ENCODE results near the gene KCNJ13. TPM values are rescaled to one million over a fixed set of nuclear protein-coding genes. Genes with fewer than 3 reads are reported as not detected.

KCNJ13 gene
- total and polyA plus RNA-seq, 4 donors = 0.08 to 0.79 TPM; not detected in 2

DNA sequence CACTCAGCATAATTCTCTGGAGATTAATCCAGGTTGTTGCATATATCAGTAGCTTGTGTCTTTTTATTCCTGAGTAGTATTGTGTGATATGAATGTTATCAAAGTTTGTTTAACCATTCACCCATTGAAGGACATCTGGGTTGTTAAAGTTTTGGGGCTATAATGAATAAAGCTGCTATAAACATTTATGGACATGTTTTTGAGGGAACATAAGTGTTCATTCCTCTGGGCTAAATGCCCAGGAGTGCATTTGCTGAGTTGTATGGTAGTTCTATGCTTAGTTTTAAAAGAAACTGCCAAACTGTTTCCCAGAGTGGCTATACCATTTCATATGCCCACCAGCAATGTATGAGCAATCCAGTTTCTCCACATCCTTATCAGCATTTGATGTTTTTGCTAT, 21.8 kb upstream of the KCNJ13 start:
- H3K4me1 ChIP-seq (ENCODE audit: control insufficient read depth in 4 of 4, insufficient read depth in 4 of 4, low read length in 3 of 4) = peaks cover 0 to 1% (median 0%) of the 10 kb centered on the region in 4 donors
- no peak overlapping the region for H3K4me3 ChIP-seq (ENCODE audit: low read depth in 1 of 3, low read length in 3 of 3)
- H3K36me3 ChIP-seq (ENCODE audit: control insufficient read depth in 4 of 4, insufficient read depth in 3 of 4, low read depth in 1 of 4, low read length in 3 of 4) = peaks cover 7 to 37% (median 22%) of the 10 kb centered on the region in 4 donors

DNA sequence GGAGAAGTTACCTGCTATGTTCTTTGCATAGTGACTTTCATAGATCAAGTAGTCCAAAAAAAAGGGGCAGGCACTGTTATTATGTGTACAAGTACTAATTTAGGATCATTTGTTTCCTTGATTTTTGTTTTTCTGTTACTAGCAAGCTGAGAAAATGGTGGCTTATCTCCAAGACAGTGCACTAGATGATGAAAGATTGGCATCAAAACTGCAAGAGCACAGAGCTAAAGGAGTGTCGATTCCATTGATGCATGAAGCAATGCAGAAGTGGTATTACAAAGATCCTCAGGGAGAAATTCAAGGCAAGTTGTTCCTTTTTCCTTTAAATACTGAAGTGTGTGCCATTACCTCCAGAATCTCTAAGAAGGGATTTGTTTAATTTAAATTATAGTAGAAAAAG, 19.6 kb upstream of the KCNJ13 start:
- Histone ChIP-seq H3K4me1 (ENCODE audit: control insufficient read depth in 4 of 4, insufficient read depth in 4 of 4, low read length in 3 of 4) (peaks cover 0 to 1% (median 0%) of the 10 kb centered on the region in 4 donors), H3K27me3 (ENCODE audit: control insufficient read depth in 4 of 4, insufficient read depth in 4 of 4, low read length in 3 of 4) (no peaks in the 10 kb centered on the region), H3K4me3 (ENCODE audit: low read depth in 1 of 3, low read length in 3 of 3) (no peak overlapping the region), H3K9me3 (ENCODE audit: control insufficient read depth in 4 of 4, low read length in 3 of 4) (no peaks in the 10 kb centered on the region), H3K9ac (ENCODE audit: low read depth in 1 of 2, low read length in 2 of 2) (no peak overlapping the region), H3K27ac (ENCODE audit: low read depth in 1 of 2, low read length in 2 of 2) (no peak overlapping the region), H3K36me3 (ENCODE audit: control insufficient read depth in 4 of 4, insufficient read depth in 3 of 4, low read depth in 1 of 4, low read length in 3 of 4) (peaks cover 2 to 60% (median 38%) of the 10 kb centered on the region in 4 donors)
- TF ChIP-seq, protein P1, sequence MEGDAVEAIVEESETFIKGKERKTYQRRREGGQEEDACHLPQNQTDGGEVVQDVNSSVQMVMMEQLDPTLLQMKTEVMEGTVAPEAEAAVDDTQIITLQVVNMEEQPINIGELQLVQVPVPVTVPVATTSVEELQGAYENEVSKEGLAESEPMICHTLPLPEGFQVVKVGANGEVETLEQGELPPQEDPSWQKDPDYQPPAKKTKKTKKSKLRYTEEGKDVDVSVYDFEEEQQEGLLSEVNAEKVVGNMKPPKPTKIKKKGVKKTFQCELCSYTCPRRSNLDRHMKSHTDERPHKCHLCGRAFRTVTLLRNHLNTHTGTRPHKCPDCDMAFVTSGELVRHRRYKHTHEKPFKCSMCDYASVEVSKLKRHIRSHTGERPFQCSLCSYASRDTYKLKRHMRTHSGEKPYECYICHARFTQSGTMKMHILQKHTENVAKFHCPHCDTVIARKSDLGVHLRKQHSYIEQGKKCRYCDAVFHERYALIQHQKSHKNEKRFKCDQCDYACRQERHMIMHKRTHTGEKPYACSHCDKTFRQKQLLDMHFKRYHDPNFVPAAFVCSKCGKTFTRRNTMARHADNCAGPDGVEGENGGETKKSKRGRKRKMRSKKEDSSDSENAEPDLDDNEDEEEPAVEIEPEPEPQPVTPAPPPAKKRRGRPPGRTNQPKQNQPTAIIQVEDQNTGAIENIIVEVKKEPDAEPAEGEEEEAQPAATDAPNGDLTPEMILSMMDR (IDR thresholded peaks at IDR 0.05; ENCODE audit: low read depth, low read length, missing input control) = no peak
- TF ChIP-seq FOXA1 (IDR thresholded peaks at IDR 0.05) = no peak
- 93% methylated on average over 1 of the region's 1 CpG for WGBS
- no peak for DNase-seq (ENCODE audit: low spot score)

More for the DNA sequence above, 21.8 kb upstream of the KCNJ13 start:
- Histone ChIP-seq H3K27ac (ENCODE audit: low read depth in 1 of 2, low read length in 2 of 2) (no peak overlapping the region), H3K27me3 (ENCODE audit: control insufficient read depth in 4 of 4, insufficient read depth in 4 of 4, low read length in 3 of 4) (no peaks in the 10 kb centered on the region), H3K9me3 (ENCODE audit: control insufficient read depth in 4 of 4, low read length in 3 of 4) (no peaks in the 10 kb centered on the region), H3K9ac (ENCODE audit: low read depth in 1 of 2, low read length in 2 of 2) (no peak overlapping the region)
- TF ChIP-seq HNF4G (IDR thresholded peaks at IDR 0.05) (no peak), HNF4A (conservative IDR thresholded peaks at IDR 0.05) (no peak), YY1 (IDR thresholded peaks at IDR 0.05) (no peak), ATF3 (IDR thresholded peaks at IDR 0.05) (no peak), JUND (IDR thresholded peaks at IDR 0.05) (no peak), SP1 (IDR thresholded peaks at IDR 0.05) (no peak), TAF1 (conservative IDR thresholded peaks at IDR 0.05) (no peak), NR2F2 (IDR thresholded peaks at IDR 0.05) (no peak), RXRA (IDR thresholded peaks at IDR 0.05) (no peak), GABPA (IDR thresholded peaks at IDR 0.05 in 1 of 2, conservative IDR thresholded peaks at IDR 0.05 in 1 of 2) (no peak)
- TF ChIP-seq, protein P2, sequence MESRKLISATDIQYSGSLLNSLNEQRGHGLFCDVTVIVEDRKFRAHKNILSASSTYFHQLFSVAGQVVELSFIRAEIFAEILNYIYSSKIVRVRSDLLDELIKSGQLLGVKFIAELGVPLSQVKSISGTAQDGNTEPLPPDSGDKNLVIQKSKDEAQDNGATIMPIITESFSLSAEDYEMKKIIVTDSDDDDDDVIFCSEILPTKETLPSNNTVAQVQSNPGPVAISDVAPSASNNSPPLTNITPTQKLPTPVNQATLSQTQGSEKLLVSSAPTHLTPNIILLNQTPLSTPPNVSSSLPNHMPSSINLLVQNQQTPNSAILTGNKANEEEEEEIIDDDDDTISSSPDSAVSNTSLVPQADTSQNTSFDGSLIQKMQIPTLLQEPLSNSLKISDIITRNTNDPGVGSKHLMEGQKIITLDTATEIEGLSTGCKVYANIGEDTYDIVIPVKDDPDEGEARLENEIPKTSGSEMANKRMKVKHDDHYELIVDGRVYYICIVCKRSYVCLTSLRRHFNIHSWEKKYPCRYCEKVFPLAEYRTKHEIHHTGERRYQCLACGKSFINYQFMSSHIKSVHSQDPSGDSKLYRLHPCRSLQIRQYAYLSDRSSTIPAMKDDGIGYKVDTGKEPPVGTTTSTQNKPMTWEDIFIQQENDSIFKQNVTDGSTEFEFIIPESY (IDR thresholded peaks at IDR 0.05) = no peak
- TF ChIP-seq, protein P1 (IDR thresholded peaks at IDR 0.05; ENCODE audit: low read depth, low read length, missing input control) = no peak
- DNase-seq (ENCODE audit: low spot score) = no peak
